ENCODE measurements around the gene CCDC33.

The CCDC33 gene

GRCh38 chr15:74209560-74209958 lies 26.6 kb upstream of the CCDC33 start:
- DNase-seq, result no peak

- no peak for DNase-seq
These were observed 26.0 kb upstream of the CCDC33 start for GRCh38 chr15:74209997-74210671.

DNA sequence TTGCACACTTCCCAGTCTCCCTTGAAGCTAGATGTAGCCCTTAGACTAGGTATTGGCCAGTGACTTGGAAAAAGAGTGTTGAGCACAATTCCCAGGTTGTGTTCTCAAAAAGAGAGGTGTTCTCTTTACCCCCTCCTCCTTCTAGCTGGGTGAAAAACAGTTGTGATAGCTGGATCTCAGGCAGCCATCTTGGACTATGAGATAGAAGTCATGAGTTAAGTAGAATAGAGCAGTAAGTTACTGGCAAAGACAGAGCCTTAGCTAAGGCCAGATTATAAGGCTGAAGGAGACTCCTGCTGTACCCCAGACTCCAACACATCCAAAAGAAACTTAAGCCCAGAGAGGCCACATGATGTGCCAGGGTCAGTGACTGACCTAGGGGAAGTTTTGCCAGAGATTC lies 25.4 kb upstream of the CCDC33 start:
- DNase-seq, result no peak

- no peak for DNase-seq
These were observed 24.5 kb upstream of the CCDC33 start for GRCh38 chr15:74211656-74212055.

DNA sequence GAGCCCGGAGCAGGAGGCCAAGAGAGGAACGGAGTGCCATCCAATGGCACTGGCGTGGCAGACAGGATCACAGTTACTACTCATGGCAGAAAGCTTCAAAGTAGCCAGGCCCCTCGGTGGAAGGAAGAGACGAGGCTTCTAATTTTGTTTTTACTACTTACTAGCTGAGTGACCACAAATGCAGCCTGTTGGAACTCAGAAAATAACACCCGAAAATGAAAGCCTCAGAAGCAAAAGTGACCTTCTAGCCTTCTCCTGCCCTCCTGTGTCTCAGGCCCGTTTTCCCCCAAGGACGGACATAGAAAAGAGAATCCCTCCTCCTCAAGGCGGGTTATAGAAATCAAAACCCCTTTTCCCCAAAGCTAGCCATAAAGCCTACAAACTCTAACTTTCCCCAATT lies 23.6 kb upstream of the CCDC33 start:
- no peak for DNase-seq

- no peak for DNase-seq
These were observed 22.3 kb upstream of the CCDC33 start for GRCh38 chr15:74213858-74214284.

GRCh38 chr15:74214324-74215021 lies 21.7 kb upstream of the CCDC33 start:
- DNase-seq, result no peak

DNA sequence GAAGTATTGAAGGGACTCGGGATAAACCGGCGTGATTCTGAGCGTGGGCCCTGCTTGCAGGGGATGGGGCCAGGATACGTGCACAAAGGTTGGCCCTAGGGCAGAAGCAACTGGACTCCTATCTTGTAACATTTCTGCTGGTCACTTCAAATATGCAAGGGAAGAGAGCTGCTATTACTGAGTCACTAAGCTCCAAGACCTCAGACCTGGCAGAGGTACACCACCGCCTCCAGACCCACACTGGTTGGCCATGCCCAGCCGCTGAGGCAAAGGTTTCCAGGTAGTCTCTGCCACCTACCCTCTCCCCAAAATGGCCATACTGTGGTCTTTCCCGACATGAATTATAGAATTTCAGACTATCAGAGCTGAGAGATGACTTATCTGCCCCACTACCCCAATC lies 20.2 kb upstream of the CCDC33 start:
- DNase-seq, result no peak

- no peak for DNase-seq
These were observed 19.2 kb upstream of the CCDC33 start for GRCh38 chr15:74216949-74217348.

DNA sequence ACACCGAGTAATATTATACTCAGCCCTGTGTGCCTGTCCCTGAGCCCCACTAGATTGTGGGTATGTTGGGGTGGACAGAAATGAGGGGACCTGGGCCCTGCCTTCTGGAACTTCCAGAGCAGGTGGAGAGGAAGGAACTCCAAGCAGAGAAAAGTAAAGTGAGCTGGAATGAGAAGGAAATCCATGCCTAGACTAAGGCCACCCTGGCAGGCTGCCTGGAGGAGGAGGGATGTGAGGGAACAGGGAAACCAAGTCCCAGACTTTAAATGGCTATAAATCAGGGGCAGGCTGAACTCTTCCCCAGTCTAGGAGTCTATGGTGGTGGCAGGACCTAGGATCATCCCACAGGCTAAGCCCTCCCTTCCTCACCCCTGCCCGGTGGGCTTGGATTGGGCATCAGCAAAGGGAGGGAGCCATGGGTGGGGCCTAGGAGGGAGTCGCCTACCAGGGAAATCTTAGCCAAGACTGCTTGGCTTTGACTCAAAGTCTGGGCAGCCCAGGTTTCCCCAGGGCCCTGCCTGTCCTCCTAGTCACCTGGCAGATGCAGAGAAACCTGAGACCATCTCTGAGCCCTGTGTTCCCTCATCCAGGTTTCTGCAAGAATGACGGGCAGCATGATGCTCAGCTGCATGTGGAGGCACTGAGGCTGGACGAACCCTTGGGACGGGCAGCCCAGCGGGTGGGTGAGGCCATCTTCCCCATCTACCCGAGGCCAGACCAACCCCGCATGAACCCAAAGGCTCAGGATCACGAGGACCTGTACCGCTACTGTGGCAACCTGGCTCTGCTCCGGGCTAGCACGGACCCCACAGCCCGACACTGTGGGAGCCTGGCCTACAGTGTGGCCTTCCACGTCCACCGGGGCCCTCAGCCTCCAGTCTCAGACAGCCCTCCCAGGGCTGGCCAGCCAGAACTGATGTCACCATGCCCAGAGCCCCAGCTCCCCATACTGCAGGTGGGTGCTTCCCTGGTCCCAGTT lies 17.9 kb upstream of the CCDC33 start:
- no peak for DNase-seq

DNA sequence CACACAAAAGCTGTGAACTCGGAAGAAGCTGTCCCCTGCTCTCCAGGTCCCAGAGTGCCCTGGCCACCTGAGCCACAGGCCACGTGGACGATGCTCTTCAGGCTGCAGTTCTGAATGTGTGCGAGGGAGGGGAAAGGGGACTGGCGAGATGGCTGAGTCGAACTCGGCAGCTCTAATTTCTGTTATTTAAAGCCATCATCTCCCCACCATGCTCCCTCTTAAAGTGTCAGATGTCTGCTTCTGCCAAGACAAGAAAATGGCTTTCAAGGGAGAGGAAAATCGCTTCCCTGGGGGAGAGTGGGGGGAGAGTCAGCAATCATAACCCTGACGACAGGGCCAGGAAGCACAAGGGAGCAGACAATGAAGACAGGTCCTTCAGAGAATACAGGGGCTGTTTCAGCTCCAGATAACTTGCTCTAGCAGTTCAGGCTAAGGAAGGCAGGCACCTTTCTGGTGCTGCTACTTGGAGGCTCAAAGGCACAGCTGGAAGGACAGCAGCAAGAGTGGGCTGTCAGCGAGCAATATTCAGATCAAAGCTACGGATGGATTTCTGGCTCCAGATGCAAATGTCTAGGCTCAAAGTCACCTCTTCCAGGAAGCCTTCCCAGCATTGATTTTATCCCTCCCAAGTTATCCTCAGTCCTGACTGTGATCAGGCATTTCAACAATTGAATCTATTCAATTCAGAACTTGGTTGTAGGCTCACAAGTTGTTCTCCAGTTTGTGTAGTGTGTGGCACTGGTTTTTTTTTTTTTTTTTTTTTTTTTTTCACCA lies 15.5 kb upstream of the CCDC33 start:
- no peak for DNase-seq

DNA sequence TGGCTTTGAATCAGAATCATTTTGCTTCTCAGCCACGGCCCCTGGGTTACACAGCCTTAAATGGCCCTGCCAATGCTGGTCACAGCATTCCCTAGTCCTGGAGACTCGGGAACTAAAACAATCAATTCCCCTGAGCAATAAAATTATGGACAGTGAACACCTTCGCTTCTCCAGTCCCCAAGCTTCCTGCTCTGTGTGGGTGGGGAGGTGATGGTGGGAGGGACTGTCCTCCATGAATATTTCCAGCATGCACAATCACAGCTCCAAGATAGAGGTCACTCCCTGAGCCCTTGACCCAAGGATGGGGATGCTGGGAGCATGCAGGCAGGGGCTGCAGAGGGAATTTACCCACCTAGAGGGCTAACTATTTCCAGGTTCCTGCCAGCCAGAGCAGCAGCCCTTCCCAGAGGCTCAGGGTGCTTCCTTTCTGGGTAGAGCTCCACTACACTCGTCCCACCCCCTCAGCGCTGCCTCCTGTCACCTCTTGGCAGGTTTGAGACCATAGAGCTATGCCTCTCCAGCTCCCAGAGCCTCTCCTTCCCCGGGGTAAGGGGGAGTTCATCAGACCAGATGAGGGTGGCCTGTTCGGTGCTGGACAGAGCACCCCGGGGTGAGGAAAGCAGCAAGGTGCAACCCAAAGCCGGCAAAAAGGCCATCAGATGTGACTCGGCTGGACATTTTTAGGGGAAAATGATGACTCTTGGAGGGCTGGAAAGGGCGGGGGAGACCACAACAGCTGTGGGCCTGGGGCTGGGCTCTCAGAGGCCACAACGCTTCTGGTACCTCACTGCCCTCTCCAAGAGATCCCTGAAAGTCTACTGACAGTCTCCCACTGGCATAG lies 14.5 kb upstream of the CCDC33 start:
- no peak for DNase-seq

GRCh38 chr15:74222240-74223119 lies 13.6 kb upstream of the CCDC33 start:
- DNase-seq, result no peak

- no peak for DNase-seq
These were observed 10.2 kb upstream of the CCDC33 start for GRCh38 chr15:74225928-74226327.

GRCh38 chr15:74226761-74227540 lies 9.2 kb upstream of the CCDC33 start:
- no peak for DNase-seq

GRCh38 chr15:74227968-74228722 lies 8.0 kb upstream of the CCDC33 start:
- no peak for DNase-seq

- DNase-seq, result no peak
These were observed 7.4 kb upstream of the CCDC33 start for GRCh38 chr15:74228723-74229081.

- no peak for DNase-seq
These were observed 6.4 kb upstream of the CCDC33 start for GRCh38 chr15:74229686-74230085.

DNA sequence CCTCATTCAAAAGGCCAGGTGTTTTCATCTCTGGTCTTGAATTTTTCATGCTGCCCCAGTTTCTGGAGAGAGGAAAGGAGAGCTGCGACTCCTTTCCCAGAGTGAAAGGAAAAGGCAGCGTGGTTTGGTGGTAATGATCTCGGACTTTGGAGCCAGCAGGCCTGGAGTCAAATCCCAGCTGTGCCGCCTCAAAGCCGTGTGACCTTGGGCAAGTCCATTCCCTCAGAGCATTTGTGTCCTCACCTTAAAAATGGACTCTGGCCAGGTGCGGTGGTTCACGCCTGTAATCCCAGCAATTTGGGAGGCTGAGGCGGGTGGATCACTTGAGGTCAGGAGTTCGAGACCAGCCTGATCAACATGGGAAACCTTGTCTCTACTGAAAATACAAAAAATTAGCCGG lies 4.7 kb upstream of the CCDC33 start:
- DNase-seq, result no peak
